Cardiac septum (tissue), 1 donor: ENCODE data around the gene NDOR1. TPM values are rescaled to one million over a fixed set of nuclear protein-coding genes. Genes with fewer than 3 reads are reported as not detected.

Experiments
- microRNA-seq: library from miRNA; unstranded; fragments of <30 nt; microRNA quantifications from one replicate; pipeline ENCODE4 v1.2.0, GENCODE V29; 2020
- total RNA-seq: library from RNA; stranded (reverse); fragmentation: NEBNext Ultra II Directional; extraction: Animal tissue kit (Norgen Biotek cat#: 25700); gene quantifications from one replicate; pipeline ENCODE4 v1.2.1, GENCODE V29; 2021
- donor health status: DM: no; HTN: no; CAD: no.

The NDOR1 gene
- total RNA-seq, 1 donor from 2014 or later, result 8.0 TPM

Small RNA genes within 50 kb of the gene (microRNA-seq; reads per million reads assigned to microRNA genes)
- gene MIR3621, result not detected

Other genes with a start within 250 kb of the NDOR1 start
- gene PTGDS, start 228.2 kb upstream of the NDOR1 start, total RNA-seq, result 1,323 TPM
- 5.9 TPM for gene LCNL1, start 222.7 kb upstream of the NDOR1 start, total RNA-seq
- 26.0 TPM for gene PAXX, start 213.3 kb upstream of the NDOR1 start, total RNA-seq
- gene CLIC3, start 209.1 kb upstream of the NDOR1 start, total RNA-seq, result 12.9 TPM
- gene ABCA2, start 177.5 kb upstream of the NDOR1 start, total RNA-seq, result 41.5 TPM
- gene FUT7, start 173.6 kb upstream of the NDOR1 start, total RNA-seq, result 0.22 TPM
- 96.4 TPM for gene NPDC1, start 159.5 kb upstream of the NDOR1 start, total RNA-seq
- gene ENTPD2, start 151.6 kb upstream of the NDOR1 start, total RNA-seq, result 0.92 TPM
- gene SAPCD2, start 135.1 kb upstream of the NDOR1 start, total RNA-seq, result 0.11 TPM
- gene UAP1L1, start 128.2 kb upstream of the NDOR1 start, total RNA-seq, result 6.5 TPM
- 27.2 TPM for gene MAN1B1, start 118.7 kb upstream of the NDOR1 start, total RNA-seq
- gene DPP7, start 91.0 kb upstream of the NDOR1 start, total RNA-seq, result 150 TPM
- gene GRIN1, start 66.5 kb upstream of the NDOR1 start, total RNA-seq, result not detected
- gene LRRC26, start 35.6 kb upstream of the NDOR1 start, total RNA-seq, result not detected
- gene TMEM210, start 33.6 kb upstream of the NDOR1 start, total RNA-seq, result not detected
- gene ANAPC2, start 17.1 kb upstream of the NDOR1 start, total RNA-seq, result 32.5 TPM
- 59.5 TPM for gene SSNA1, start 17.0 kb upstream of the NDOR1 start, total RNA-seq
- gene TPRN, start 5.0 kb upstream of the NDOR1 start, total RNA-seq, result 13.5 TPM
- 40.6 TPM for gene TMEM203, start 52 bp upstream of the NDOR1 start, total RNA-seq
- 22.2 TPM for gene RNF208, start 16.5 kb downstream of the NDOR1 start, total RNA-seq
- not detected for gene CYSRT1, start 19.5 kb downstream of the NDOR1 start, total RNA-seq
- not detected for gene RNF224, start 21.8 kb downstream of the NDOR1 start, total RNA-seq
- not detected for gene SLC34A3, start 25.2 kb downstream of the NDOR1 start, total RNA-seq
- 304 TPM for gene TUBB4B, start 35.6 kb downstream of the NDOR1 start, total RNA-seq
- gene STPG3, start 45.6 kb downstream of the NDOR1 start, total RNA-seq, result not detected
- gene NELFB, start 49.6 kb downstream of the NDOR1 start, total RNA-seq, result 37.2 TPM
- gene TOR4A, start 72.0 kb downstream of the NDOR1 start, total RNA-seq, result 13.9 TPM
- gene NRARP, start 96.6 kb downstream of the NDOR1 start, total RNA-seq, result 11.7 TPM
- gene EXD3, start 217.5 kb downstream of the NDOR1 start, total RNA-seq, result 11.3 TPM
- 3.3 TPM for gene NOXA1, start 217.7 kb downstream of the NDOR1 start, total RNA-seq
- gene ENTPD8, start 235.7 kb downstream of the NDOR1 start, total RNA-seq, result not detected